A172 (cell line): ENCODE results near the gene MRPL21. TPM values are rescaled to one million over a fixed set of nuclear protein-coding genes. Genes with fewer than 3 reads are reported as not detected.
"Not testable (repeated sequence)": the region's sequence is repeated elsewhere in the genome, so short reads cannot be mapped to it uniquely, and the experiment has no call there.

Source experiments
- DNase-seq: peaks from one replicate; pipeline ENCODE4 v3.0.0-alpha.2; 2015; ENCODE audit warnings: low spot score
- total RNA-seq: library from RNA; depleted of rRNA; stranded (reverse); fragments of >200 nt; shearing (Covaris generic); gene quantifications from 2 replicates; pipeline ENCODE4 v1.2.3, GENCODE V29; 2014

Gene MRPL21
- total RNA-seq, 1 experiment from 2014 or later = 64.7 TPM

DNA sequence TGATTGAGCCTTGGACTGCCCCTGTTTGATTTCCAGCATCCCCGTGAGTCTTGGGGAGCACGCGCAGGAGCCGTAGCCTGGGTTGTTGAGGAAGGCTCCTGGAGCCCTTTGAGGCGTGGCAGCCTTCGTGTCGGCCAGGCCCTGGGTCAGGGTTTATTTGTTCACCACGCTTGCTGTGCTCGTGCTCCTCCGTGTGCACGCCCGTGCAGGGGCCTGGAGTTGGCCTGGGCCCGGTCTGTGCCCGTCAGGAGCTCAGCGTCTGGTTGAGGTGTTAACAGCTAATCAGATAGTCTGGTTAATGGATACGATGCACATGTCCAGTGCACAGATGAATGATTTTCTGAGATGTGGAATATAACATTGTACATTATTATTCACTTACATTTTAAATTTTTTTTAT lies 8.1 kb upstream of the MRPL21 start:
- no peak for DNase-seq

DNA sequence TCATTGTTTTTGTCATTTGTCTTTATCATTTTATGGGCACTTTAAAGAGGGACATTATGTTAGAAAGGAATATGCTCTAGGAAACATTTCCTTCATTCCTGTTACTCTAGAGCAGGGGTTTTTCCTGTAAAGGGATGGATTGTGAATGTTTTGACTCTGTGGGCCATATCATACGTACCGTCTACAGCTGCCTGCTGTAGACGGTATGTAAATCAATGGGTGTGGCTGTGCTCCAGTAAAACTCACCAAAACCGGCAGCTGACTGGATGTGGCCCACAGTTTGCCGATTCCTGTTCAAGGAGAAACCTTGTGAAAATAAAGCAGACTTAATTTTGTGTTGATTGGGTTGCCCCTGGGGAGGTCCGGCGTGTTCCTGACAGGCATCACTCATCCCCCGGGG lies 7.3 kb upstream of the MRPL21 start:
- no peak for DNase-seq

DNA sequence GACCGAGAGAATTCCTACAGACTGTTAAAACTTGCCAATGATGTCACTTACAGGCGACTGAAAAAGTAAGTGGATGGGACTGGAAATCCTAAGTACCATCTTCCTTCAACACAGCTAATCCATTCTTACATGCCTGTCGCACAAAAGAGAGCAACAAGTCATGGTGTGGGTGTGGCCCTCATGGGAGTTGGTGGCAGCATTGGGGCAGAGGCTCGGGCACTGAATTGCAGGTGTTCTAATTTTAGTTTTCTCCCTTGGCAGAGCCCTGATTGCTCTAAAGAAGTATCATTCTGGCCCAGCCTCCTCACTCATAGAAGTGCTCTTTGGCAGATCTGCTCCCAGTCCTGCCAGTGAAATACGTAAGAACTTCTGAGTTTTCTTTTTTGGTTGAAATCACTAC lies 4.6 kb upstream of the MRPL21 start:
- no peak for DNase-seq

DNA sequence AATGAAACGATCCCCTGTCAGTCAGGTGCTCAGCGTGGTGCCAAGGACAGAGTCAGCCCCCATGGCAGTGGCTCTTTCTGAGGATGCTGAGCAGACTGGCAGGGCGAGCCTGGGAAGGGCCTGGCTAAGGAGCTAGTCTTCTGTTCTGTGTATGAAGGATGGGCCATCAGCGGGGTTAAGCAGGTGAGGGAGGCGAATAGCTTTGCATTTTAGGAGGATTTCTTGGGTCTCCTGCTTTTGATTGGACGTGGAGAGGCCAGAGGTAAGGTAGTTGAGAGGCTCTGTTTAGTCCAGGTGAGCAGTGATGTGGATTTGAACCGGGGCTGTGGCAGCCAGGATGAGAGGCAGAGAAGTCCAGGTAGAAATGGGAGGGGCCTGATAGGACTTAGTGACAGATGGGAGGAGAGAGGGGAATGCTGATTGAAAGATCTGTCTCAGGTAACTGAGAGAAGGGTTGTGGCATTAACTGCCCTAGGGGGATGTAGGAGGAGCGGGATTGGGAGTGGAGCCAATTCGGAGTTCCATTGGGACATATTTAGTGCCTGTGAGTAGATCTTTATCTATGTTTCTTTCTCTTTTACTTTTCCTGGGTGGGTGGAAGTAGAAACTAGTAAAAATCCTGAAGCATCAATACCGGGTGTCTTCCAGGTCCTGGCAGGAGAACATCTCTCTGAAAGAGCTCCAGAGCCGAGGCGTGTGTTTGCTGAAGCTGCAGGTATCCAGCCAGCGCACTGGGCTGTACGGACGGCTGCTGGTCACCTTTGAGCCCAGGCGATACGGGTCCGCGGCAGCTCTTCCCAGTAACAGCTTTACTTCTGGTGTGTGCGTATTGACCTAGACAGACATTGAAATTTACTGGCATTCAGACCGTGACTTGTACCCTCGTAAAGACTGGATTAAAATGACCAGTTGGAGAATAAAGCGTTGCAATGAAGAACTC lies 2.1 kb upstream of the MRPL21 start:
- DNase-seq = no peak

DNA sequence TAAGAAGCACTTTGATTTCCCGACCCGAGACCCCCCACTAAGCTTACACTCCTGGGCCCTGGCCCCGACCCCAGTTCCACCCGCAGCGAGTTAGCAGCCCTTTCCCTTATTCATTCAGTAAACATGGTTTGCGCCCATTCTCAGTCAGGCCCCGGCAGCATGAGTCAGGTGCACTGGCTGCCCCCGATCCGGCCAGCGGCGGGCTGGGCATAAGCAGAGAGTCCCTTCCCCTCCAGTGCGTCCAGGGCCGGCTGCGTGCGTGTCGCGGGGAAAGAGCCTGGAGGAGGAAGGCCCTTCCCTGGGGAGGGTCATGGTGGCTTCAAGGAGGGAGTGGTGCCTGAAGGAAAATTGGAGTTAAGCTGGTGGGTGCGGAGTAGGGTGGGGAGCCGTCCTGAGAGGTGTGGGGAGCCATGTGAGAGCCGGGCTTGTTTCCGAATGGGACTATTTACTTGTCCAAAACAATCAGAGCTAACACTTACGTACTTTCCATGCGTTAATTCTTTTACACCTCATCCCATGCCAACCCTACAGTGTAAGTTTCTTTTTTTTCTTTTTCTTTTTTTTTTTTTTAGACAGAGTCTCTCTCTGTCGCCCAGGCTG lies 716 bp upstream of the MRPL21 start:
- DNase-seq = peak; percentile 8

DNA sequence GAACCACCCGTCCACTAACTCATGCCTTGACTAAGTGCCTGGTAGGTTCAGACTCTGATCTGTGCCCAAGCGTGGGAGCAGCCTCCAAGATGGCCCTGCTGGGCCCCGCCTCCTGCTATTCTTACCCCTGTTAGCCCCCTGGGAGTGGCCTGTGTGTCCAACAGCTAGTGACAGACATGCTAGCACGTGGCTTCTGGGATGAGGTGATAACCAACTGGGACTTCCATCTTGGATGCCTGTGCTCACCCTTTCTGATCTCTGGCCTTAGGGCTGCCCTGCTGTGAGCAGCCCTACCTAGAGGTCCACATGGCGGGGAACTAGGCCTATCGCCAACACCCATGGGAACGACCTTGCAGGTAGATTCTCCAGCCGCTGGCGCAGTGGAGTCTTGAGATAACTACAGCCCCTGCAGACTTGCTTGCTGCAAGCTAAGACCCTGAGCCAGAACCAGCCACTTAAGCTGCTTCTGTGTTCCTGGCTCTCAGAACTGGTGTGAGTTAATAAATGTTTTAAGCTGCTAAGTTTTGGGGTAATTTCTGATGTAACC lies 2.7 kb downstream of the MRPL21 start:
- no peak for DNase-seq

DNA sequence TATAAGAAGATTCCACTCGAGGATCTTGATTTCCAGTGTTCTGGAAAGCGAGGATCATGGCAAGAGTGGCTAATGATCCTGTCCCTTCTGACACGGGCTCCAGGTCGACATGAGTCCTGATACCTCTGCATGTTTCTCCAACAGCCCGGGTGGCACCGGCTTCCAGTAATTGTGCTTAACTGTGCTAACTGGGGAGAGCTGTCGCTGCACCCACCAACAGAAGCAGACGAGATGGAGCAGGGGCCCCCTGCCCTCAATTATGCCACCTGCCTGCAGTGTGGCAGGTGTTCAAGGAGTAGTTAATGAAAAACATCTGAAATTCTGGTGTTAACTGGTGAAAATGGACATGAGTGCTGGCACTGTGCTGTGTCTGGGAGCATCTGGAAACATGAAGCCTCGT lies 6.2 kb downstream of the MRPL21 start:
- DNase-seq = no peak

DNA sequence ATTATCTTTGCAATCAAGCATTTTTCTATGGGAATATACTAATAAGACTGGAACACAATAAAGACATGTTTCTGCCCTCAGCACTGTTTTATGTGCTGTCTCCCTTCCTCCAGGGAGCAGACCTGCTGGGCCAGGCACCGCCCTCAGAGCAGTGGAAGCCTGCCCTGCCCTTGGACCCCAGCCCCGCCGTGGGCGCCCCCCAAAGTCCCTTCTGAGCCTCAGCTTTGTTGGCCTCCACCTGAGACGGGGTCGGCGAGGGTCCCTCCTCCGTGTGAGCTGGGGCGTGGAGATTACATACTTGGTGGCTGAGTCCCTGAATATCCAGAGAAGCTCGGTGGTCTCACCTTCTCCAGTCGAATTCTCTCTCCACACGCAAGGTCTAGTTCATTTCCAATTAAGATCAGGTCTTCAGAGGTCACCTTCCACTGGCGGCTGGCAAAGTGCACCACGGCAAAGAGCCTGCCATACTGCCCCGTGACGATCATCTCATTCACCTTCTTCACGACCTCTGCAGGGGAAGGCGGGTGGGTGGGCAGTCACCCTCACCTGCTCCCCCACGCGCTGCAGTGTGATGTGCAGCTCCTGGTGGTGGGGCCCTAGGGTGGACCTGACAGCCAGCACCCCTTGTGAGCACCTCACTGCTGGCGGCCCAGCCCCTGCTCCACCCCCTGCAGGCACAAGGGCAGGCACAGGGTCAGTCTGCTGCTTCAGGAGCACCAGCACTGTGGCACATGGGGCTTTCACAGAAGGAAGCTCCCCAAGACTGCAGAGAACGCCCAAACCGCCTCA lies 7.3 kb downstream of the MRPL21 start:
- no peak for DNase-seq

DNA sequence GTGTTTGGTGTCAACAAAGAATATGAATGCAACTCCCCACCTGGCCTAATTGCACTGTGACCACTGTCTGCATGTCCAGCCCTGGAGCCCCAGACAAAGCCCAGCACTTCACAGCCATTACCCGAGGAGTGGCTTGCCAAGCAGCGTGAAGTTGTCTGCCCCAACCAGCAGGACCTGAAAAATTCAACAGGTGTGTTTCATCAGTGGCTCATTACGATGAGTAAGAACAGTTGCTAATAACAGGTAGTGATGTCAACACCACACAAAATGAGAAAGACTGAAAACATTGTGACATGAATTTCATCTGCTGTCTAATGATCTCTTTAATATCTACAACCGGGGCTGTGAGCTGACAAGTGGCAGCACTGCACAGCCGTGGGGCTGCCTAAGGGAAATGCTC lies 10.3 kb downstream of the MRPL21 start:
- DNase-seq = no peak

DNA sequence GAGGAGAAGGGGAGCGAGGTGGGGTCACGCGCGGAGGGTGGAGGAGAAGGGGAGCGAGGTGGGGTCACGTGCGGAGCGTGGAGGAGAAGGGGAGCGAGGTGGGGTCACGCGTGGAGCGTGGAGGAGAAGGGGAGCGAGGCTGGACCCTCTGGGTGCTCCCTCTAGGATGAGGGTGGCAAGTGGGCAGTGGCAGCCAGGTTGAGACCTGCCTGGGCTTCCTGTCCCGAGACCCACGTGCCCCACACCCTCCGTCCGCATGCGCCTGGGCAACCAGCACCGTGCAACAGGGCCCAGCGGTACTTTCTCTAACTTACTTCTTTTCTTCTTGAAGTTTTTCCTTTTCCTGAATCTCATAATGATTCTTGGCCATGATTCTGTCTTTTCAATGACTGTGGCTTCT lies 11.1 kb downstream of the MRPL21 start:
- DNase-seq = no peak

DNA sequence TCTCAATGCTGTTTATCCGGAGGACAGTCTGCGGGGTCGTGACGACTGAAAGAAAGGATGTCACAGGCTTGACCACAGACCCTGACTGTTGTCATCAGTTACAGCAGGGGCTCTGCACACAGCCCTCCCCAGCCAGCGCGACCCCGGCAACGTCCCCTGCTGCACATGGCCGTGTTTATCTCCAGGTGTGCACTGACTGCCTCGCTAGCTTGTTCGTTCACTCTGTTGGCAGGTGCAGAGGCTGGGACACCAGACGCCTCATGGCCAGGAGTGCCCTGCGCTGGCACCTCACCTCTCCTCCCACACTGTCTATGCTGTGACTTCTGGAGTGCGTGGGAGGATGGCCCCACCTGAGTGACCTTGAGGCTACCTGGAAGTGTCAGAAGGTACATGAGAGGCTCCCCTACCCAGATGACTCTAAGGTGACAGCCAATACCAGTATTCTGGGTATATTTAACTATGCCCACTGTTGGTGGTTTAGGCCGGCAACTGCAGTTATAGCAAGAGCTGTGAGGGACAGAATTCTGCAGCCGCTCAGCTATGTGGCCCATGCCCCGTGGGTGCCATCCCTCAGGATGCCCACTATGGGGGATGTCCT lies 12.2 kb downstream of the MRPL21 start:
- DNase-seq = no peak

DNA sequence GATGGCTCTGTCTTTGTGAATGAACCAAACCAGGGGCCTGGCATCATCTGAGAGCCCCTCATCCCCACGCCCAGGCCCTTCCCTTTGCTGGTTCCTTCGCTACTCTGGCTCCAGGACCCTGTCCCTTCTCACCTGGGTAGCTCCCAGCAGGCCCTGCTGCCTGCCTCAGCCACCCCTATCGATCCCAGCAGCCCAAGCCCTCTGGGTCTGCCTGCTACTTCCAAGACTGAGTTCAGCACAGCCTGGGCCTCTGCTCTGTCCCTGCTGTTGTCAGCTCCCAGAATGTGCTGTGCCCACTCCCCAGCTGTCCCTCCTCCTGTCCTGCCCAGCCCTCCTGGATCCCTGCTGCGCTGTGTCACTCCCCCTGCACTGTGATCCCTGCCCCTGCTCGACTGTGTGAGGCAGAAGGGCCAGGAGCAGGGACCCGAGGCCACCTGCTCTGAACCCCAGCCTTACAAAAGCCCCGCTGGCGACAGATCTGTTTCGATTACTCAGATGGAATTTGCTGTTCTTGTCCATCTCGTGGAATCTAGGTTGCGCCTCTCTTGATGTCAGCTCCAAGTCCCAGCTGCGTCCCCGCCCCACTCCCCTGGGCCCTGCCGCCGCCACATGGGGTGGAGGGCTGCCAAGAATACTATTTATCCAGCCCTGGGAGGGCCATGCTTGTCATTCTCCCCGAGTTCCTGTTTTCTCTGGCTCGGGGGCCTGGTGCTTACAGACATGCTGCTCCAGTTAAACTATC lies 13.0 kb downstream of the MRPL21 start:
- DNase-seq = peak; percentile 53

DNA sequence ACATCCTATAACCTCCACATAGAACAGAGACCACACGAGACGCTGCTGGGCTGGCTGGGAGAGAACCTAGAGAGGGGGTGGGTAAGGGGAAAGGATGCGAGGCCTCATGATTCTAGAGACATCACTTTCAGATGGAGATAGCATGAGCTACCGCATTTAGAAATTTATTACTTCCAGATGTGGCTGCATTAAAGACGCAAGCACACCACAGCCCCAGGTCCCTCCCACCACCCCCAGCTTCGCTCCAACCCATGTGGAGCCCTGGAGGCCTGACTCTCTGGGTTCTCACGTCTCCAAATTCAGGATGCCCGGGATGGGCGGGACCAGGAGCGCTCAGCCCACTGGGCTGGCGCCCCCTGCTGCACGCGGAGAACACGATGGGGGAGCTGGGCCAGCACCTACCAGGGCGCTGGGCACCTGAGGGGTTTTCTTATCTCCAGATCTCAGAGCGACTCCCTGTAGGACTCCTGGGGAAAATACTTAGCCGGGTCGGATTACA lies 13.6 kb downstream of the MRPL21 start:
- DNase-seq = no peak

DNA sequence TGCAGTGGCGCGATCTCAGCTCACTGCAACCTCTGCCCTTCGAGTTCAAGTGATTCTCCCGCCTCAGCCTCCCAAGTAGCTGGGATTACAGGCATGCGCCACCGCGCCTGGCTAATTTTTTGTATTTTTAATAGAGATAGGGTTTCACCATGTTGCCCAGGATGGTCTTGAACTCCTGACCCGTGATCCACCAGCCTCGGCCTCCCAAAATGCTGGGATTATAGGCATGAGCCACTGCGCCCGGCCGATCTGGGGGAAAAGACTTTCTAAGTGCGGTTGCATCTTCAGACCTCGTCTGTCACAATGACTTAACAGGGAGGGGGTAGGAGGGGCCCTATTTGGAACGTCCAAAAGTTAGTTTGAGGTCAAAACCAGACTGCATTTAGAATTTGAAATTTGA lies 18.8 kb downstream of the MRPL21 start:
- not testable (repeated sequence) for DNase-seq

DNA sequence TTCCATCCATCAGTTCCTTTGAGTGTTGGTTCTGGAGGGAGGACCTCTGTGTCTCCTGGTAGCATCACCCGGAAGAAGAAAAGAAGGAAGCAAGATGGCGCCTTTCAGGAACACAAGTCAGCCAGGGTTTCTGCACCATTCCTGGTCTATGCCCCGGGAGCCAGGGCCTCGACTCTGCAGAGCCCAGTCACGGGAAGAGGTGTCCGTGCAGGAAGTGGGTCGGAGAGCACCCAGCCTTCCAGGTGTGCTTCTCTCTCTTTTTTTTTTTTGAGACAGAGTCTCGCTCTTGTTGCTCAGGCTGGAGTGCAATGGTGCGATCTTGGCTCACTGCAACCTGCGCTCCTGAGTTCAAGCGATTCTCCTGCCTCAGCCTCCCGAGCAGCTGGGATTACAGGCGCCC lies 21.2 kb downstream of the MRPL21 start:
- DNase-seq = no peak

DNA sequence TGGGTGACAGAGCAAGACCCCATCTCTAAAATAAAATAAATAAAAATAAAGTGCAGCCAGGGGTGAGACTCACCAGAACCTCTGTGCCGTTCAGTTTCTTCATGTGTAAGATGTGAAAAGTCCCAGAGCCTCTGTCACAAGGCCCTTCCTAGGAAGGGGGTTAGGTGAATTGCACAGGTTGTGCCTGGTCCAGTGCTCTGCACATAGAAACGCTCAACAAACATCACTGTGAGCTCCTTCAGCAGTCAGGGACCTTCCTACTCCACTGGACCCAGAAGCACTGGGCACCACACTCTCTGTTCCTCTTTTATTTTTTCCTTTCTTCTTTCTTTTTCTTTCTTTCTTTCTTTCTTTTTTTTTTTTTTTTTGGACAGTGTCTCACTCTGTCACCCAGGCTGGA lies 22.3 kb downstream of the MRPL21 start:
- DNase-seq = no peak

DNA sequence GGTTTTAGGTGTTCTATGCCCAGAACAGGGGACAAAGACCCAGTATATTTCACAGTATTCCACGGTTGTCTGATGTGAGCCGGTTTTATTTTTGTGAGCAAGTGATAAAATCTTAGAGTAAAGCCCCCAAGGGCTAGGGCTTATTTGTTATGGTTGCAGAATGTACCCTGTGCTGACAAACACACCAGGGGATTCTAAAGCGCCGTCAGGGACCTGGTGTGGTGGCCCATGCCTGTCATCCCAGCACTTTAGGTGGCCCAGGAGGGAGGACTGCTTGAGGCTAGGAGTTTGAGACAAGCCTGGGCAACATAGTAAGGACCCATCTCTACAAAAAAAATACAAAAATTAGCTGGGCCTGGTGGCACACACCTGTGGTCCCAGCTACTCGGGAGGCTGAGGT lies 22.8 kb downstream of the MRPL21 start:
- no peak for DNase-seq

DNA sequence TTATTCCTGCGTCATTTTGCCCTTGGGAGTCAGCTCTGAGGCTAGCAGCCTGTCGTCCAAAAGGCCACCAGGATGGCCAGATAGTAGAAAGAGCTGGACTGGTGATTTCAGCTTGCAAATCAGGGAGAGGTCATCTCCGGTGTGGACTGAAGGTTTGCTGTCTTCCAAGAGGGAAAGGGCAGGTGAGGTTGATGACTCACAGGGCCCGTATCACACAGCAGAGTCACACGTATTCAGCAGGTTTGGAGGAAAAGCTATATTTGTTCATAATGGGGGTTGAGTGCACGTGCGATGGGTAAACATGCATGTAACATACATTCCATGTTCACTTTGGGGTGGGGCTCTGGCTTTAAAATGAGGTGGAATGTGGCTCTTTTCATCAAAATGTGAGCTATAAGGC lies 25.6 kb downstream of the MRPL21 start:
- no peak for DNase-seq

DNA sequence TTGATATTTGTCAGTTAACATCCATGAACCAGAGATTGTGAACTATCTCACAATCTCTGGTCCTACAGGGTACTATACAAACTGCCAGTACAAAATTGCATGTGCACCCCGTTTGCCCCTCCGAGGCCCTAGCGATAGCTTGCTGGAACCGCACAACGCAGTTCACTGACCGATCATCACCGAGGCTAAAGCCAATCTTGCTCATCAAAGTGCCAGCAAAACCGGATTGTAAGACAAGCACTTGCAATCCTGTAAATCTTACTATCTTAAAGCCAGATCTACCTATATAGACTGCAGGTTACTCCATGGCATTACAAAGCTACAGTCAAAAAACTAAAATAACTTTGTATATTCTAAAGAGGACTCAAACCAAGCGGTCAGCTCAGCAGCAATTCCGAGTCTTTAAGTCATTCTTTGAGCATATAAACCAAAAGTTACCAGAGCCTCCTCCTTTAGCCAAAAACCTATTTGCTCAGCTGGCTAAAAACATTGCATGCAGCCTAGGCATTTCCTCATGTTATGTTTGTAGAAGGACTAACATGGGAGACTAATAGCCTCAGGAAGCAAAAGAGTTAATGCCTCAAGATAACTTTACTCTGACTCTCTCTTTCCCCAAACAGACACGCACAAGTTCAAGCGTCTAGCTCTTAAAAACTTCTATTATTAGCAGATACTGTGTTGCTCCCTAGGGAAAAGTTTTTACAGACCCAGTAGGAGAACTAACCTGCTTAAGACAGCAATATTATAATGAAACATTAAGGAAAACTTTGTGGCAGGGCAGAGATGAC lies 31.2 kb downstream of the MRPL21 start:
- DNase-seq = no peak

DNA sequence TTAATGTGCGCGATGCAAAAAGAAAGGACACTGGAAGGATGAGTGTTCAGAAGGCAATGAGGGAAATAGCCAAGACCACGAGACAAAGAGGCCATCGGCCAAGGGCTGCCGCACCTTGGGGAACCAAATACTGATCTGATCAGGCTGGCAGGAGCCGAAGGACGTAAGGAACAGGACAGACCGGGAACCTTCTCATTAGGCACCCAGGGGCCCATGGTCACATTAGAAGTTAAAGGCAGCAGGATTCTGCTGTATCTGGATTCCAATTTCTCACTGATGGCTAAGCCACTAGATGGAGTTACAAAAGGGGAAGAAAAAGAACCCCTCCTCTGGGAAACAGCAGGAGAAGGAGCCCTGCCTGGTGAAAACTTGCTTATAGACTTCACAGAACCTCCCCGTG lies 33.2 kb downstream of the MRPL21 start:
- DNase-seq = no peak
